Medulla oblongata (tissue), 1 donor: ENCODE measurements around the gene TXNDC15.
"Not testable (repeated sequence)": the region's sequence is repeated elsewhere in the genome, so short reads cannot be mapped to it uniquely, and the experiment has no call there.

Source experiments
- DNase-seq: peaks from one replicate; pipeline ENCODE4 v3.0.0-alpha.2; 2015; ENCODE audit errors: extremely low spot score

TXNDC15 gene

GRCh38 chr5:134873987-134874830 is at the start of gene TXNDC15:
TSS of gene TXNDC15 (plus strand) at chr5:134874371. CDS start at chr5:134874428, 57 bp downstream.
- peak; percentile 88 for DNase-seq

GRCh38 chr5:134824681-134825080 is 49.5 kb upstream of the TXNDC15 start:
- DNase-seq, result no peak

DNA sequence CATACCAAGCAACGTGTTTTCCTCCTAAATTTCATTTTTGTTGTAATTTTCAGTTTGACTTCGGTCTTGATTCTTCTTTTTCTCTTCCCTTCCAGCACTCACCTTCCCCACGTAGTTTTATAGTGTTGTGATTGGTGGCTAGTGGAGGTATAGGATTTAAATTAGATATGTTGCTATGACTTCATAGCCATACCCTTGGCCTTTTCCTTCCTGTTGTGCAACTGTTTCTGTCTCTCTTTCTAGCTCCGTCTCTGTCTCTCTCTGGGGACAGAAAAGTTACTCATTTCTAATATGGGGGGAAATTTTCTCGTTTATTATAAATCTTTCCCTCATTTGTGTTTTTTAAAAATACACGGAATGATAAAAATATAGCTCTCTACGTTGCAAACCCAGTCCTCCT is 49.0 kb upstream of the TXNDC15 start:
- no peak for DNase-seq

- no peak for DNase-seq
Measured at GRCh38 chr5:134833340-134834032, 40.7 kb upstream of the TXNDC15 start.

DNA sequence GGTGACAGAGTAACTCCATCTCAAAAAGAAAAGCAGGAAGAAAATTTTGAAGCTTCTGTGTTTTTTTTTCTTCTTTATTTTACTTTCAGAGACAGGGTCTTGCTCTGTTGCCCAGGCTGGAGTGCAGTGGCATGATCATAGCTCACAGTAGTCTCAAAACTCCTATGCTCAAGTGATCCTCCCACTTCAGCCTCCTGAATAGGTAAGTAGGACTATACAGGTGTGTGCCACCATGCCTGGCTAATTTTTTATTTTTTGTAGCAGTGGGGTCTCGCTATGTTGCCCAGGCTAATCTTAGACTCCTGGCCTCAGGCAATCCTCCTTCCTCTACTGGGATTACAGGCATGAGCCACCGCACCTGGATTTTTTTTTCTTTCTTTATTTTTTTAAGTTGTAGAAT is 38.5 kb upstream of the TXNDC15 start:
- DNase-seq, result no peak

DNA sequence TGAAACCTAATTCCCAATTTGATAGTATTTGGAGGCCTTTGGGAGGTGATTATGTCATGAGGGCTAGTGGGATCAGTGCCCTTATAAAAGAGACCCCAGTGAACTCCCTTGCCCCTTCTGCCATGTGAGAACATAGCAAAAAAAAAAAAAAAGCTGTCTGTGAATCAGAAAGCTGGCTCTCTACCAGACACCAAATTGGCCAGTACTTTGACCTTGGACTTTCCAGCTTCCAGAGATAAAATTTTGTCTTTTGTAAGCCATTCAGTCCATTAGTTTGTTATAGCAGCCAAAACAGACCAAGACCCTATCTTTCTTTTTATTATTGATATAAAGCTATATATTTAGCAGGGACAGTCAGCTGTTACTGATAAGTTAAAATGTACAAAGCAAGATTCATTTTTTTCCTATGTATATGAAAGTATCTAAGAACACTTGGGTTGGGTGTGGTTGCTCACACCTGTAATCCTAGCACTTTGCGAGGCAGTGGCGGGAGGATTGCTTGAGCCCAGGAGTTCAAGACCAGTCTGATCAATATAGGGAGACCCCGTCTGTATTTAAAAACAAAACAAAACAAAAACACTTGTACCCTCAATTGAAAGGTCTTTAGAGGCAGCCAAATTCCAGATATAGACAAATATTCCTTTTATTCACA is 36.5 kb upstream of the TXNDC15 start:
- DNase-seq, result no peak

DNA sequence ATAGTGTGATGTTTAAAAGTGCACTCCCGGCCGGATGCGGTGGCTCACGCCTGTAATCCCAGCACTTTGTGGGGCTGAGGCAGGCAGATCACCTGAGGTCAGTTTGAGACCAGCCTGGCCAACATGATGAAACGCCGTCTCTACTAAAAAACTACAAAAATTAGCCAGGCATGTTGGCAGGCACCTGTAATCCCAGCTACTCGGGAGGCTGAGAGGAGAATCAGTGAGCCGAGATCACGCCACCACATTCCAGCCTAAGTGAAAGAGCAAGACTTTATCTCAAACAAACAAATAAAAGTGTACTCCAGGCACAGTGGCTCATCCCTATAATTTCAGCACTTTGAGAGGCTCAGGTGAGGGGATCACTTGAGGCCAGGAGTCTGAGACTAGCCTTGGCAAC is 35.8 kb upstream of the TXNDC15 start:
- DNase-seq, result not testable (repeated sequence)

DNA sequence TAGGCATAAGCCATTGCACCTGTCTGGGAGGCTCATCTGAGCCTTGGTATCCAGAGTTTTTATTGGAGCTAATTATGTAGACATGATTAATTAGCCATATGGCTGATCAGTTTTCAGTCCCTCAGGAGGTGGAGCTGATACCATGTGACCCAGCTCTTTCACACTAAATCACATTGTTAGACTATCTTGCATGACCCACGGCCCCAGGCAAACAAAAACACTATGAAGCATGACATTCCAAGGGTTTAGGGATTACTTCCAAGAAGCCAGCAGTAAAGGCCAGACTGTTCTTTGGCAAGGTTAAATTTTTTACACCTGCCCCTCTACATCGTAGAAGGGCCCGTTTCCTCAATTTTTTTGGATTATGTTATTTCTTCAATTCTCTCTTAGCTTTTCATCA is 33.4 kb upstream of the TXNDC15 start:
- DNase-seq, result no peak

DNA sequence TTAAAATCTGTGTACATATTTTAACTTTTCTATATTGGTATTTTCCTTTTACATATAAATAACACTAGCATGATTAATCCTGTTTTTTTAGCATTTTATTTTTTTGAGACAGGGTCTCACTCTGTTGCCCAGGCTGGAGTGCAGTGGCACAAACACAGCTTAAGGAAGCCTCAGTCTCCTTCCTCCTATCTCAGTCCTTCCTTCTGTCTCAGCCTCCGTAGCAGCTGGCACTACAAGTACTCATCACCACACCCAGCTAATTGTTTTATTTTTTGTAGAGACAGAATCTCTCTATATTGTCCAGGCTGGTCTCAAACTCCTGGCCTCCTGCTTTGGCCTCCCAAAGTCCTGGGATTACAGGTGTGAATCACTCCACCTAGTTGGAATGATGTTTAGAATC is 29.9 kb upstream of the TXNDC15 start:
- DNase-seq, result no peak

- DNase-seq, result no peak
Measured at GRCh38 chr5:134845335-134845851, 28.8 kb upstream of the TXNDC15 start.

- peak; percentile 97 for DNase-seq
Measured at GRCh38 chr5:134845852-134846640, 28.1 kb upstream of the TXNDC15 start, which contains the start of gene C5orf24. TSS of gene C5orf24 (plus strand) at chr5:134845968. CDS start at chr5:134854901, 8,933 bp downstream.

GRCh38 chr5:134846641-134846960 is 27.6 kb upstream of the TXNDC15 start:
- DNase-seq, result peak; percentile 50

DNA sequence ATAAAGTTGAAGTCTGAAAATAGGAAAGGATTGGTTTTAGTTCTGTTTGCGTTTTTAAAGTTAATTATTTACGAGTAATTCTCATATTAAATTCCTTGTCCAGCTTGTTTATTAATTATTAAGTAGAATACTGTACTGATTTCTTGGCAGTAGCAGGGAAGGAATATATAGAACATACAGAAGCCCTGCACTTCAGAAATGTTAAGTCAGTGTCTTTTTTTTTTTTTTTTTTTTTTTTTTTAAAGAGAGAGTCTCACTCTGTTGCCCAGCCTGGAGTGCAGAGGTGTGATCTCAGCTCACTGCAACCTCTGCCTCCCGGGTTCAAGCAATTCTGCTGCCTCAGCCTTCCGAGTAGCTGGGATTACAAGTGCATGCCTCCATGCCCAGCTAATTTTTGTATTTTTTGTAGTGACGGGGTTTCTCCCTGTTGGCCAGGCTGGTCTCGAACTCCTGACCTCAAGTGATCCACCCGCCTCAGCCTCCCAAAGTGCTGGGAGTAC is 24.7 kb upstream of the TXNDC15 start:
- DNase-seq, result not testable (repeated sequence)

DNA sequence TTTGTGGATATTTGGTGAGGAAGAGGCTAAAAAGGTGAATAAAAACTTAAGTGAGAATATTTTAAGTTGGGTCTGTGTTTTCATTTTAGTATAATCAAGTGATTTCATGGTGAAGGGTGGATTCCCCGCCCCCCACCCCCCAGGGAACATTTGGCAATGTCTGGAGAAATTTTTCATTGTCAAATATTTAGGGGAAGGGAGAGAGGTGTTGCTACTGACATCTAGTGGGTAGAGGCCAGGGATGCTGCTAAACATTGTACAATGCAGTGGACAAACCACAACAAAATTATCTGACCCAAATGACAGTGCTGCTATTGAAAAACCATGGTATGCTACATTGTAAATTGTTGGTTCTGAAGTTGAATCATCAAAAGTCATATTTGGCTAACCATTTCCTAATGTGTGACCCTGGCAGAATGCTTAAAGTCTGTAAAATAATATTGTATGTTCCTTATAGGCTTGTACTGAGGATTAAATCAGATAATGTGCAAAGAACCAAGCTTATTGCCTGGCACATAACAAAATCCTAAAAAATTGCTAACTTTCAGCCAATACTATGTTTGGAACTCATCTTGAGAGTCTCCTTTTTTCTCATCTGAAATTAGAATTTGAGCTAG is 22.8 kb upstream of the TXNDC15 start:
- no peak for DNase-seq

GRCh38 chr5:134856465-134856864 is 17.7 kb upstream of the TXNDC15 start:
- DNase-seq, result not testable (repeated sequence)

GRCh38 chr5:134857401-134857800 is 16.8 kb upstream of the TXNDC15 start:
- DNase-seq, result no peak

- DNase-seq, result no peak
Measured at GRCh38 chr5:134864707-134865106, 9.5 kb upstream of the TXNDC15 start.

GRCh38 chr5:134873494-134873893 is 677 bp upstream of the TXNDC15 start:
- DNase-seq, result no peak

GRCh38 chr5:134874831-134875655 is 872 bp downstream of the TXNDC15 start:
- DNase-seq, result peak; percentile 83

DNA sequence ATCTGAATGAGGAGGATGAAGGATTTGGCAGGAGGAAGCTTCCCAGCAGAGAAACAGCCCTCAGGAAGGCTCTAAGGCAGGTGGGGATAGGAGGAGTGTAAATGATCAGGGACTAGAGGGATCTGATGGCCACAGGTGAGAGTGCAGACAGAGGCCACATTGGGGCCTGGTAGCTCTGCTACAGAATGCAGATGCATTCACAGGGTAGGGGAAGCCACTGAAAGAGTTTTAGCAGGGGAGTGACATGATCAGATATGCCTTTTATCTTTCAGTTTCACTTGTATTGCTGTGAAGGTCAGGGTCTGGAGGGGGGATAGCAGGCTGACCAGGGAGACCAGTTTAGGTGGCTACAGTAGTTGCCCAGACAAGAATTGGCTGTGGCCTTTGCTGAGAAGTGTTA is 3.0 kb downstream of the TXNDC15 start:
- DNase-seq, result no peak
